Neural crest cell (in vitro differentiated cells): ENCODE results near the gene TSG101. TPM values are rescaled to one million over a fixed set of nuclear protein-coding genes. Genes with fewer than 3 reads are reported as not detected.

Experiments
- DNase-seq: peaks from one replicate; pipeline ENCODE4 v3.0.0; 2021; ENCODE audit warnings: low read depth, mixed read lengths, low spot score
- H3K27ac Mint-ChIP-seq: one replicate; pipeline ENCODE4 v1.8.0; 2021; ENCODE audit warnings: mild to moderate bottlenecking, mixed read lengths; ENCODE audit not compliant: unreplicated experiment
- H3K27me3 Mint-ChIP-seq: 2 replicates; pipeline ENCODE4 v1.8.0; 2021; ENCODE audit warnings: low read depth, mild to moderate bottlenecking, mixed read lengths
- H3K36me3 Mint-ChIP-seq: 2 replicates; pipeline ENCODE4 v1.8.0; 2021; ENCODE audit warnings: low read depth, mild to moderate bottlenecking, mixed read lengths
- H3K4me1 Mint-ChIP-seq: 2 replicates; pipeline ENCODE4 v1.8.0; 2021; ENCODE audit warnings: mixed read lengths
- H3K4me3 Mint-ChIP-seq: one replicate; pipeline ENCODE4 v1.8.0; 2021; ENCODE audit warnings: mild to moderate bottlenecking, mixed read lengths
- H3K9me3 Mint-ChIP-seq: 2 replicates; pipeline ENCODE4 v1.8.0; 2021; ENCODE audit warnings: mixed read lengths
- CTCF ChIP-seq: fragments of 200-600 bp; sonication (generic); conservative IDR thresholded peaks from 2 replicates; pipeline ENCODE4 v1.5.0; 2021; ENCODE audit warnings: antibody characterized with exemption, mild to moderate bottlenecking
- total RNA-seq: library from RNA; stranded (reverse); gene quantifications from 2 replicates; pipeline ENCODE4 v1.2.1, GENCODE V29; 2021

The TSG101 gene
- total RNA-seq, 1 donor from 2014 or later: 45.8 TPM

DNA sequence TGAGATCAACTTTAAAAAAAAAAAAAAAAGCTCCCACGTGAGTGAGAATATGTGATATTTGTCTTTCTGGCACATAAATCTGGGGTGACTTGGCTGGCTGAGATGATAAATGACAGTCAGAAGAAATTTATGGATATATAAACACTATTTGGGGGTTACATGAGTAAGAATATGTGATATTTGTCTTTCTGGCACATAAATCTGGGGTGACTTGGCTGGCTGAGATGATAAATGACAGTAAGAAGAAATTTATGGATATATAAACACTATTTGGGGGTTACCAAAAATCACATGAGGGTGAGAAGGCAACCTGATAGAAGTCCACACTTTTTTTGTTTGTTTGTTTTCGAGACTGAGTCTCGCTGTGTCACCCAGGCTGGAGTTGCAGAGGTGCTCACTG, 6.6 kb upstream of the TSG101 start:
- no peak overlapping the region for H3K27ac Mint-ChIP-seq
- H3K27me3 Mint-ChIP-seq: no peaks in the 10 kb centered on the region
- no peak for TF ChIP-seq CTCF
- no peaks in the 10 kb centered on the region for H3K4me1 Mint-ChIP-seq
- DNase-seq: no peak
- H3K9me3 Mint-ChIP-seq: no peaks in the 10 kb centered on the region
- no peaks in the 10 kb centered on the region for H3K36me3 Mint-ChIP-seq
- no peak overlapping the region for H3K4me3 Mint-ChIP-seq

- no peaks in the 10 kb centered on the region for H3K27me3 Mint-ChIP-seq
- no peaks in the 10 kb centered on the region for H3K9me3 Mint-ChIP-seq
- peak overlapping the region; percentile 99 for H3K27ac Mint-ChIP-seq
- H3K36me3 Mint-ChIP-seq: no peaks in the 10 kb centered on the region
- no peak for TF ChIP-seq CTCF
- no peak for DNase-seq
- H3K4me3 Mint-ChIP-seq: peak overlapping the region; percentile 99
- peaks cover 27% of the 10 kb centered on the region for H3K4me1 Mint-ChIP-seq
These were observed 770 bp upstream of the TSG101 start for GRCh38 chr11:18527512-18527911.

- Mint-ChIP-seq H3K36me3 (peaks cover 2% of the 10 kb centered on the region), H3K9me3 (no peaks in the 10 kb centered on the region), H3K4me3 (peak overlapping the region; percentile 99), H3K4me1 (peaks cover 27% of the 10 kb centered on the region), H3K27ac (peak overlapping the region; percentile 99), H3K27me3 (no peaks in the 10 kb centered on the region)
- no peak for TF ChIP-seq CTCF
- DNase-seq: no peak
These were observed 617 bp downstream of the TSG101 start for GRCh38 chr11:18526130-18526520.

GRCh38 chr11:18524248-18524647, 2.5 kb downstream of the TSG101 start:
- Mint-ChIP-seq H3K4me3 (peak overlapping the region; percentile 59), H3K27me3 (no peaks in the 10 kb centered on the region)

GRCh38 chr11:18523084-18523483, 3.7 kb downstream of the TSG101 start:
- H3K27me3 Mint-ChIP-seq: no peaks in the 10 kb centered on the region
- H3K27ac Mint-ChIP-seq: no peak overlapping the region
- peaks cover 26% of the 10 kb centered on the region for H3K4me1 Mint-ChIP-seq
- H3K36me3 Mint-ChIP-seq: peaks cover 2% of the 10 kb centered on the region
- TF ChIP-seq CTCF: no peak
- H3K9me3 Mint-ChIP-seq: no peaks in the 10 kb centered on the region
- DNase-seq: no peak
- H3K4me3 Mint-ChIP-seq: peak overlapping the region; percentile 20

More at GRCh38 chr11:18524248-18524647, 2.5 kb downstream of the TSG101 start:
- Mint-ChIP-seq H3K36me3 (peaks cover 2% of the 10 kb centered on the region), H3K4me1 (peaks cover 27% of the 10 kb centered on the region), H3K9me3 (no peaks in the 10 kb centered on the region), H3K27ac (no peak overlapping the region)
- no peak for DNase-seq
- no peak for TF ChIP-seq CTCF

DNA sequence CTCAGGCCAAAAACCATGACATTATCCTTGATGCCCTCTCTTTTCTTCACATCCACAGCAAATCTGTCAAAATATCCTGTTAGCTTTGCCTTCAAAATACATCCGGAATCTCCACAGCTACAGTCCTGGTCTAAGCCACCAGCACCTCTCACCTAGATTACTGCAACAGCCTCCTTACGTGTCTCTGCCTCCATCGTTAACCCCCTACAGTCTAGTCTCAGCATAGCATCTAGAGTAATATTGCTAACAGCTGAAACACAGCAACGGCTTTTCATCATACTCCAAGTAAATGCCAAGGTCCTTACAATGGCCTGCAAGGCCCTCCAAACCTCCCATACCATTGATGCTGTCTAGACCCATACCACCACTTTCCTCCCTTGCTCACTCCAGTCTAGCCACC, 4.4 kb downstream of the TSG101 start:
- Mint-ChIP-seq H3K27ac (no peak overlapping the region), H3K36me3 (peaks cover 2% of the 10 kb centered on the region), H3K4me1 (peaks cover 19% of the 10 kb centered on the region), H3K27me3 (no peaks in the 10 kb centered on the region), H3K9me3 (no peaks in the 10 kb centered on the region), H3K4me3 (peak overlapping the region; percentile 20)
- no peak for DNase-seq
- TF ChIP-seq CTCF: peak; percentile 32
